Endothelial cell of umbilical vein (primary cell): ENCODE results near the gene PDX1. TPM values are rescaled to one million over a fixed set of nuclear protein-coding genes. Genes with fewer than 3 reads are reported as not detected.

ENCODE experiments used
- BruUV-seq: library from RNA; stranded (reverse); fragments of 400-500 nt; replicated peaks from 2 replicates; lab custom pipeline; 2021; lab: Mats Ljungman, UMichigan
- CTCF ChIA-PET: fragments of 300-600, 350-600 bp; sonication (Branson Sonifier 250); formaldehyde crosslinking; loops from one replicate; lab custom pipeline; 2021; ENCODE audit warnings: antibody characterized with exemption, inconsistent platforms; lab: Charles Lee
- POLR2A ChIA-PET: fragments of 300-600, 350-600 bp; sonication (Branson Sonifier 250); formaldehyde crosslinking; loops from one replicate; lab custom pipeline; 2021; ENCODE audit warnings: antibody characterized with exemption, inconsistent platforms; lab: Charles Lee
- DNase-seq: peaks from one replicate; pipeline ENCODE4 v3.0.0-alpha.2; 2011; ENCODE audit warnings: low read depth, low spot score
- FAIRE-seq: peaks from 2 replicates; lab custom pipeline; 2011; peaks lifted over from hg19 to GRCh38; lab: Jason Lieb, UNC
- H2AFZ ChIP-seq: 2 replicates; pipeline ENCODE4 v1.6.0; 2012; ENCODE audit warnings: low read depth, low read length, control low read depth, inconsistent platforms
- H3K27ac ChIP-seq: 2 replicates; pipeline ENCODE4 v1.5.1; 2011; ENCODE audit warnings: low read depth, mild to moderate bottlenecking, control low read depth, low read length, moderate library complexity; ENCODE audit not compliant: insufficient read depth
- H3K27me3 ChIP-seq, 2 experiments: 2 replicates each; pipeline versions ENCODE4 v1.6.0 to v1.6.1; 2011; ENCODE audit warnings: low read length in 2 of 2, mixed read lengths in 1 of 2; ENCODE audit not compliant: control insufficient read depth in 2 of 2, insufficient read depth in 2 of 2
- H3K36me3 ChIP-seq, 2 experiments: 2 replicates in 1 of 2; 3 replicates in 1 of 2; pipeline ENCODE4 v1.5.1; 2011; ENCODE audit warnings: low read length in 2 of 2, mild to moderate bottlenecking in 1 of 2, moderate library complexity in 1 of 2; ENCODE audit not compliant: control insufficient read depth in 2 of 2, insufficient read depth in 2 of 2; ENCODE audit errors: extremely low read depth in 1 of 2
- H3K4me1 ChIP-seq: 3 replicates; pipeline ENCODE4 v1.5.1; 2011; ENCODE audit warnings: mild to moderate bottlenecking, low read length; ENCODE audit not compliant: control insufficient read depth, insufficient read depth; ENCODE audit errors: extremely low read depth
- H3K4me2 ChIP-seq: 2 replicates; pipeline ENCODE4 v1.6.1; 2011; ENCODE audit warnings: low read length, control low read depth, mixed read lengths; ENCODE audit not compliant: insufficient read depth
- H3K4me3 ChIP-seq, 3 experiments: fragments of 200-600 bp in 1 of 3; sonication (generic), shearing (Covaris generic) in 1 of 3; replicated peaks in 1 of 3; 2 replicates each; pipeline ENCODE4 v1.5.1; 2011 to 2016; ENCODE audit warnings: control low read depth in 3 of 3, low read length in 3 of 3, mild to moderate bottlenecking in 2 of 3, inconsistent platforms in 1 of 3, low read depth in 1 of 3, moderate library complexity in 1 of 3; ENCODE audit not compliant: insufficient read depth in 1 of 3
- H3K79me2 ChIP-seq: 2 replicates; pipeline ENCODE4 v1.6.0; 2012; ENCODE audit warnings: low read length, inconsistent platforms; ENCODE audit not compliant: control insufficient read depth, insufficient read depth
- H3K9ac ChIP-seq: replicated peaks from 2 replicates; pipeline ENCODE3; 2011; ENCODE audit warnings: low read length, control low read depth; ENCODE audit not compliant: insufficient read depth; ENCODE audit errors: extremely low read depth
- H3K9me1 ChIP-seq: replicated peaks from 3 replicates; pipeline ENCODE4 v1.6.0; 2011; ENCODE audit warnings: mild to moderate bottlenecking, low read length; ENCODE audit not compliant: control insufficient read depth, insufficient read depth; ENCODE audit errors: extremely low read depth
- H3K9me3 ChIP-seq: replicated peaks from 2 replicates; pipeline ENCODE4 v1.5.1; 2012; ENCODE audit warnings: low read length, inconsistent platforms; ENCODE audit not compliant: control insufficient read depth, insufficient read depth
- H4K20me1 ChIP-seq: replicated peaks from 2 replicates; pipeline ENCODE3; 2011; ENCODE audit warnings: mild to moderate bottlenecking, low read length; ENCODE audit not compliant: control insufficient read depth, insufficient read depth; ENCODE audit errors: extremely low read depth
- EZH2 ChIP-seq: IDR thresholded peaks from 2 replicates; pipeline ENCODE4 v1.6.1; 2012; ENCODE audit warnings: borderline replicate concordance, low read depth, mild to moderate bottlenecking, moderate library complexity, low read length, inconsistent platforms; ENCODE audit not compliant: severe bottlenecking
- GATA2 ChIP-seq: IDR thresholded peaks from 2 replicates; pipeline ENCODE4 v1.7.0; 2011; ENCODE audit warnings: low read depth, mild to moderate bottlenecking, moderate library complexity, mixed read lengths, low read length; ENCODE audit not compliant: insufficient read length, insufficient read depth
- JUN ChIP-seq: IDR thresholded peaks from 2 replicates; pipeline ENCODE4 v1.6.1; 2011; ENCODE audit warnings: borderline replicate concordance, low read depth; ENCODE audit not compliant: insufficient read length, insufficient read depth
- POLR2A ChIP-seq: IDR thresholded peaks from 2 replicates; pipeline ENCODE4 v1.6.1; 2012; ENCODE audit warnings: low read depth, mild to moderate bottlenecking, control low read depth, low read length
- dilution Hi-C: fragments of 300-500 bp; cut with MboI; formaldehyde crosslinking; loops from one replicate; pipeline ENCODE4 v1.15.0; 2019; ENCODE audit warnings: low sequenced_read_pairs; ENCODE audit not compliant: extremely low pct_ligation_motif_present
- intact Hi-C: fragments of 100-400 bp; cut with micrococcal nuclease; formaldehyde crosslinking; loops from one replicate; pipeline ENCODE4 v1.10.0; 2022
- polyA plus RNA-seq, 4 experiments: library from polyadenylated mRNA; depleted of rRNA in 3 of 4; stranded (reverse) in 3 of 4; unstranded in 1 of 4; fragments of >200 nt; gene quantifications; 2 replicates each; pipeline versions ENCODE4 v1.2.1 to v1.2.3, GENCODE V29; 2011 to 2012; ENCODE audit warnings: missing spikeins in 1 of 4
- total RNA-seq: library from RNA; stranded (reverse); gene quantifications from 2 replicates; pipeline ENCODE4 v1.2.3, GENCODE V29; 2021

The PDX1 gene
- total and polyA plus RNA-seq, 2 donors (not counting 3 experiments of a cell fraction or from before 2014, with no cell fraction given), result not detected

DNA sequence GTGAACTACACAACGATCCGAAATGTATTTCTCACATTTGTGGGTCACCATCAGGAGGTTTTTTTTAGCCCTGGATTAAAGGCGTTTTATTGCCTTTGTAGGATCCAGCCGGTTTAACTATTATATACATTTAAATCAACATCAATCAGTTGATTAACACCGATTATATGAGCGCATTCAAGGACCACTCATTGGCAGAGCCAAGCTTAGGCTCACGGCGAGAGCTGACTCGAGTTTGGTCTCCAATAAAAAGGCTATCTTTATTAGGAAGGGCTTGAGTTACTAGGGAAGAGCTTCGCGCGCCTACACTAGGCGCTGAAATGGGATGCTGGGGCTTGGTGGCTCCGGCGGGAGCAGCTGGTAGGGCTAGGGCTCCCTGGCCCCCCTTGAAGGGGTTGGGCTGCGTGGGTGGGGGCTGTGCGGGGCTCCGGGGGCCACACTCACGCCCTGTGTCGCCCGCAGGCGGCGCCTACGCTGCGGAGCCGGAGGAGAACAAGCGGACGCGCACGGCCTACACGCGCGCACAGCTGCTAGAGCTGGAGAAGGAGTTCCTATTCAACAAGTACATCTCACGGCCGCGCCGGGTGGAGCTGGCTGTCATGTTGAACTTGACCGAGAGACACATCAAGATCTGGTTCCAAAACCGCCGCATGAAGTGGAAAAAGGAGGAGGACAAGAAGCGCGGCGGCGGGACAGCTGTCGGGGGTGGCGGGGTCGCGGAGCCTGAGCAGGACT lies 4.2 kb downstream of the PDX1 start:
- ChIA-PET CTCF (interaction anchor here (0.8 kb wide), 1 partner anchor 9 kb away, joined by 3 read pairs; no protein-coding TSS in a partner anchor), POLR2A (no interaction called here)
- H3K27ac ChIP-seq, result no peak overlapping the region
- peaks cover 2% of the 10 kb centered on the region for H3K4me1 ChIP-seq
- H3K4me2 ChIP-seq, result no peak overlapping the region
- intact Hi-C loops, result no loop called here
- no peaks in the 10 kb centered on the region for H3K9me3 ChIP-seq
- BruUV-seq, result no TSS peak
- H2AFZ ChIP-seq, result no peak overlapping the region
- TF ChIP-seq JUN (no peak), POLR2A (no peak)
- H3K9me1 ChIP-seq, result no peaks in the 10 kb centered on the region
- no peaks in the 10 kb centered on the region for H4K20me1 ChIP-seq
- FAIRE-seq (no peak), DNase-seq (no peak)
- peaks cover 83 to 100% of the 10 kb centered on the region in 2 experiments for H3K27me3 ChIP-seq
- no peaks in the 10 kb centered on the region for H3K79me2 ChIP-seq
- no peaks in the 10 kb centered on the region for H3K36me3 ChIP-seq
- H3K9ac ChIP-seq, result no peak overlapping the region
- no peak overlapping the region for H3K4me3 ChIP-seq
- dilution Hi-C loops, result no loop called here

DNA sequence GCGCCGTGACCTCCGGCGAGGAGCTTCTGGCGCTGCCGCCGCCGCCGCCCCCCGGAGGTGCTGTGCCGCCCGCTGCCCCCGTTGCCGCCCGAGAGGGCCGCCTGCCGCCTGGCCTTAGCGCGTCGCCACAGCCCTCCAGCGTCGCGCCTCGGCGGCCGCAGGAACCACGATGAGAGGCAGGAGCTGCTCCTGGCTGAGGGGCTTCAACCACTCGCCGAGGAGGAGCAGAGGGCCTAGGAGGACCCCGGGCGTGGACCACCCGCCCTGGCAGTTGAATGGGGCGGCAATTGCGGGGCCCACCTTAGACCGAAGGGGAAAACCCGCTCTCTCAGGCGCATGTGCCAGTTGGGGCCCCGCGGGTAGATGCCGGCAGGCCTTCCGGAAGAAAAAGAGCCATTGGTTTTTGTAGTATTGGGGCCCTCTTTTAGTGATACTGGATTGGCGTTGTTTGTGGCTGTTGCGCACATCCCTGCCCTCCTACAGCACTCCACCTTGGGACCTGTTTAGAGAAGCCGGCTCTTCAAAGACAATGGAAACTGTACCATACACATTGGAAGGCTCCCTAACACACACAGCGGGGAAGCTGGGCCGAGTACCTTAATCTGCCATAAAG lies 4.8 kb downstream of the PDX1 start:
- FAIRE-seq (no peak), DNase-seq (no peak)
- no TSS peak for BruUV-seq
- intact Hi-C loops, result no loop called here
- Histone ChIP-seq H2AFZ (no peak overlapping the region), H3K9me1 (no peaks in the 10 kb centered on the region), H3K9me3 (no peaks in the 10 kb centered on the region), H3K27ac (no peak overlapping the region), H3K4me1 (peaks cover 2% of the 10 kb centered on the region), H3K27me3 (peaks cover 85 to 100% of the 10 kb centered on the region in 2 experiments), H3K4me2 (no peak overlapping the region), H3K4me3 (no peak overlapping the region), H4K20me1 (no peaks in the 10 kb centered on the region), H3K36me3 (no peaks in the 10 kb centered on the region), H3K79me2 (no peaks in the 10 kb centered on the region), H3K9ac (no peak overlapping the region)
- ChIA-PET CTCF (interaction anchor here (0.8 kb wide), 1 partner anchor 9 kb away, joined by 3 read pairs; no protein-coding TSS in a partner anchor), POLR2A (no interaction called here)
- dilution Hi-C loops, result no loop called here
- TF ChIP-seq GATA2 (no peak), EZH2 (peak; percentile 96)
